CD4-positive, CD25-positive, alpha-beta regulatory T cell (primary cell): Measurements from ENCODE around the gene HECTD1. TPM values are rescaled to one million over a fixed set of nuclear protein-coding genes. Genes with fewer than 3 reads are reported as not detected.
"Not testable (repeated sequence)": the region's sequence is repeated elsewhere in the genome, so short reads cannot be mapped to it uniquely, and the experiment has no call there.

Experiments used
- ATAC-seq, 2 donors: fragments of 150-1000 bp; cut with Tn5 transposase; one replicate each; pipeline ENCODE4 v1.10.0; 2021; ENCODE audit warnings: low read depth in 2 of 2, moderate number of reproducible peaks in 2 of 2, moderate library complexity in 1 of 2
- DNase-seq, 3 donors: peaks; one replicate each; pipeline versions ENCODE4 v3.0.0 to v3.0.0-alpha.2; 2012 to 2022; ENCODE audit warnings: mixed read lengths in 1 of 3
- H3K27ac ChIP-seq: one replicate; pipeline ENCODE4 v1.7.0; 2013; ENCODE audit warnings: mild to moderate bottlenecking, low read length; ENCODE audit not compliant: insufficient read depth, poor library complexity, severe bottlenecking
- H3K27me3 ChIP-seq: one replicate; pipeline ENCODE4 v1.7.0; 2013; ENCODE audit warnings: low read length; ENCODE audit not compliant: control insufficient read depth, insufficient read depth
- H3K36me3 ChIP-seq: one replicate; pipeline ENCODE4 v1.7.0; 2013; ENCODE audit warnings: mild to moderate bottlenecking, low read length, moderate library complexity; ENCODE audit not compliant: control insufficient read depth, insufficient read depth
- H3K4me1 ChIP-seq: 2 replicates; pipeline ENCODE4 v1.7.0; 2013; ENCODE audit warnings: mild to moderate bottlenecking, low read length; ENCODE audit not compliant: insufficient read depth, control insufficient read depth, poor library complexity, severe bottlenecking
- H3K4me3 ChIP-seq: one replicate; pipeline ENCODE4 v1.7.0; 2013; ENCODE audit warnings: low read depth, mild to moderate bottlenecking, low read length, moderate library complexity
- H3K9me3 ChIP-seq, 2 experiments: 1 replicate in 1 of 2; 2 replicates in 1 of 2; pipeline ENCODE4 v1.7.0; 2013; ENCODE audit warnings: low read length in 2 of 2, mild to moderate bottlenecking in 1 of 2, moderate library complexity in 1 of 2; ENCODE audit not compliant: control insufficient read depth in 2 of 2
- H3K27ac Mint-ChIP-seq, 3 donors: one replicate each; pipeline ENCODE4 v1.8.0; 2020 to 2022; ENCODE audit warnings: mild to moderate bottlenecking in 3 of 3, mixed read lengths in 3 of 3, moderate library complexity in 2 of 3
- H3K27me3 Mint-ChIP-seq: one replicate; pipeline ENCODE4 v1.8.0; 2022; ENCODE audit warnings: mild to moderate bottlenecking, mixed read lengths
- H3K36me3 Mint-ChIP-seq: one replicate; pipeline ENCODE4 v1.8.0; 2020; ENCODE audit warnings: mixed read lengths
- H3K4me1 Mint-ChIP-seq, 4 donors: one replicate each; pipeline ENCODE4 v1.8.0; 2020 to 2022; ENCODE audit warnings: mixed read lengths in 4 of 4, mild to moderate bottlenecking in 1 of 4
- H3K4me3 Mint-ChIP-seq, 4 donors: one replicate each; pipeline ENCODE4 v1.8.0; 2020 to 2022; ENCODE audit warnings: mild to moderate bottlenecking in 4 of 4, mixed read lengths in 4 of 4, moderate library complexity in 3 of 4
- H3K9me3 Mint-ChIP-seq, 7 donors: one replicate each; pipeline ENCODE4 v1.8.0; 2020 to 2022; ENCODE audit warnings: mixed read lengths in 7 of 7, mild to moderate bottlenecking in 3 of 7, moderate library complexity in 2 of 7
- polyA plus RNA-seq, 4 donors: library from polyadenylated mRNA; unstranded; fragments of 300-500 nt; fragmentation: Illumina TruSeq; gene quantifications; one replicate each; pipeline ENCODE4 v1.2.3, GENCODE V29; 2021
- total RNA-seq: library from RNA; stranded (reverse); gene quantifications from one replicate; pipeline ENCODE4 v1.2.3, GENCODE V29; 2022

HECTD1 gene
- total RNA-seq (172 TPM), polyA plus RNA-seq (10 to 100 TPM; 25.3 to 29.3 (median 27.0) TPM)

- H3K36me3 ChIP-seq: peaks cover 9% of the 10 kb centered on the region
- Mint-ChIP-seq H3K4me3 (peak within 1 kb of the TSS; percentile 93 to 99 (median 97)), H3K27ac (peak within 1 kb of the TSS; percentile 96 to 100 (median 100)), H3K9me3 (peaks cover 0 to 2% (median 0%) of the 10 kb centered on the region in 7 donors), H3K27me3 (peaks cover 12% of the 10 kb centered on the region), H3K4me1 (peaks cover 29 to 65% (median 45%) of the 10 kb centered on the region in 4 donors), H3K36me3 (peaks cover 18% of the 10 kb centered on the region)
- ATAC-seq (peak; percentile 79 to 81), DNase-seq (peak; percentile 81 to 91 (median 90))
- peaks cover 48% of the 10 kb centered on the region for H3K4me1 ChIP-seq
- H3K4me3 ChIP-seq: peak within 1 kb of the TSS; percentile 91
- no peaks in the 10 kb centered on the region for H3K27me3 ChIP-seq
- H3K27ac ChIP-seq: peak within 1 kb of the TSS; percentile 97
- no peaks in the 10 kb centered on the region for H3K9me3 ChIP-seq
Observed at GRCh38 chr14:31207755-31208545, at the start of gene HECTD1. HECTD1 (minus strand) TSS chr14:31207793; CDS start chr14:31205936, 1,857 bp downstream.

GRCh38 chr14:31257244-31257553, 49.6 kb upstream of the HECTD1 start:
- Histone ChIP-seq H3K27ac (no peak overlapping the region), H3K4me3 (no peak overlapping the region), H3K27me3 (no peaks in the 10 kb centered on the region), H3K9me3 (no peaks in the 10 kb centered on the region), H3K36me3 (no peaks in the 10 kb centered on the region), H3K4me1 (no peaks in the 10 kb centered on the region)
- no peaks in the 10 kb centered on the region for H3K27me3 Mint-ChIP-seq
- DNase-seq (no peak), ATAC-seq (no peak)
- peaks cover 0 to 4% (median 0%) of the 10 kb centered on the region in 4 donors for H3K4me1 Mint-ChIP-seq
- H3K4me3 Mint-ChIP-seq: no peak overlapping the region
- H3K27ac Mint-ChIP-seq: no peak overlapping the region
- no peaks in the 10 kb centered on the region for H3K36me3 Mint-ChIP-seq
- no peaks in the 10 kb centered on the region for H3K9me3 Mint-ChIP-seq

GRCh38 chr14:31256534-31257243, 49.1 kb upstream of the HECTD1 start:
- H3K27ac Mint-ChIP-seq: no peak overlapping the region
- DNase-seq: no peak
- H3K27me3 ChIP-seq: no peaks in the 10 kb centered on the region
- H3K4me3 Mint-ChIP-seq: no peak overlapping the region
- no peak for ATAC-seq
- no peak overlapping the region for H3K4me3 ChIP-seq
- no peaks in the 10 kb centered on the region for H3K9me3 Mint-ChIP-seq
- H3K36me3 ChIP-seq: no peaks in the 10 kb centered on the region
- H3K27ac ChIP-seq: no peak overlapping the region
- no peaks in the 10 kb centered on the region for H3K27me3 Mint-ChIP-seq
- peaks cover 0 to 4% (median under 1%) of the 10 kb centered on the region in 4 donors for H3K4me1 Mint-ChIP-seq
- H3K36me3 Mint-ChIP-seq: no peaks in the 10 kb centered on the region
- H3K4me1 ChIP-seq: no peaks in the 10 kb centered on the region
- H3K9me3 ChIP-seq: no peaks in the 10 kb centered on the region

GRCh38 chr14:31255918-31256317, 48.3 kb upstream of the HECTD1 start:
- not testable (repeated sequence) for H3K36me3 ChIP-seq, H3K4me3 ChIP-seq, ATAC-seq, H3K27ac Mint-ChIP-seq, H3K27ac ChIP-seq, H3K4me3 Mint-ChIP-seq, H3K4me1 ChIP-seq, H3K27me3 Mint-ChIP-seq, DNase-seq, H3K4me1 Mint-ChIP-seq, H3K36me3 Mint-ChIP-seq, H3K27me3 ChIP-seq, H3K9me3 ChIP-seq, H3K9me3 Mint-ChIP-seq

DNA sequence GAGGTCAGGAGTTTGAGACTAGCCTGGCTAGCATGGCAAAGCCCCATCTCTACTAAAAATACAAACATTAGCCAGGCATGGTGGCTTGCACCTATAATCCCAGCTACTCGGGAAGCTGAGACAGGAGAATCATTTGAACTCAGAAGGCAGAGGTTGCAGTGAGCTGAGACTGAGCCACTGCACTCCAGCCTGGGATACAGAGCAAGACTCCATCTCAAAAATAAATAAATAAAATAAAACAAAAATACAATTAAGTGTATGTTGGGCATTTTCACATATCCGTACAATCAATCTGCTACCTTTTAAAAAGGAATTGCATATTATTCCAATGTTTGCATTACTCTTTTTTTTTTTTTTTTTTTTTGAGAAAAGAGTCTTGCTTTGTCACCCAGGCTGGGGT, 47.7 kb upstream of the HECTD1 start:
- Histone ChIP-seq H3K4me3 (no peak overlapping the region), H3K27ac (no peak overlapping the region), H3K36me3 (no peaks in the 10 kb centered on the region), H3K4me1 (no peaks in the 10 kb centered on the region), H3K27me3 (no peaks in the 10 kb centered on the region), H3K9me3 (no peaks in the 10 kb centered on the region)
- no peaks in the 10 kb centered on the region for H3K27me3 Mint-ChIP-seq
- no peaks in the 10 kb centered on the region for H3K36me3 Mint-ChIP-seq
- no peak overlapping the region for H3K4me3 Mint-ChIP-seq
- ATAC-seq (no peak), DNase-seq (no peak)
- H3K27ac Mint-ChIP-seq: no peak overlapping the region
- H3K4me1 Mint-ChIP-seq: peaks cover 0 to 5% (median 3%) of the 10 kb centered on the region in 4 donors
- H3K9me3 Mint-ChIP-seq: peaks cover 0 to 1% (median 0%) of the 10 kb centered on the region in 7 donors

GRCh38 chr14:31253746-31254471, 46.3 kb upstream of the HECTD1 start:
- no peak overlapping the region for H3K27ac ChIP-seq
- DNase-seq: no peak
- Mint-ChIP-seq H3K27me3 (peaks cover 5% of the 10 kb centered on the region), H3K27ac (no peak overlapping the region), H3K4me3 (no peak overlapping the region), H3K36me3 (no peaks in the 10 kb centered on the region), H3K4me1 (peaks cover 0 to 5% (median 3%) of the 10 kb centered on the region in 4 donors), H3K9me3 (peaks cover 0 to 1% (median 0%) of the 10 kb centered on the region in 7 donors)
- H3K36me3 ChIP-seq: no peaks in the 10 kb centered on the region
- no peaks in the 10 kb centered on the region for H3K27me3 ChIP-seq
- no peaks in the 10 kb centered on the region for H3K9me3 ChIP-seq
- no peak for ATAC-seq
- H3K4me1 ChIP-seq: no peaks in the 10 kb centered on the region
- H3K4me3 ChIP-seq: no peak overlapping the region

GRCh38 chr14:31252865-31253264, 45.3 kb upstream of the HECTD1 start:
- DNase-seq: no peak
- Mint-ChIP-seq H3K4me1 (peaks cover 0 to 5% (median 3%) of the 10 kb centered on the region in 4 donors), H3K27me3 (peaks cover 5% of the 10 kb centered on the region), H3K27ac (no peak overlapping the region), H3K36me3 (no peaks in the 10 kb centered on the region), H3K4me3 (no peak overlapping the region), H3K9me3 (peaks cover 0 to 1% (median 0%) of the 10 kb centered on the region in 7 donors)
- Histone ChIP-seq H3K27ac (no peak overlapping the region), H3K4me3 (no peak overlapping the region), H3K36me3 (no peaks in the 10 kb centered on the region), H3K27me3 (no peaks in the 10 kb centered on the region), H3K4me1 (no peaks in the 10 kb centered on the region), H3K9me3 (no peaks in the 10 kb centered on the region)
- ATAC-seq: no peak
